GM12872 (cell line): ENCODE measurements around the gene PRDX5.

ENCODE experiments used
- TF ChIP-seq, protein P1 (sequence below): IDR thresholded peaks from 3 replicates; pipeline ENCODE4 v1.5.1; 2011; ENCODE audit warnings: low read depth, mild to moderate bottlenecking, low read length, moderate library complexity; ENCODE audit not compliant: insufficient read depth

PRDX5 gene

DNA sequence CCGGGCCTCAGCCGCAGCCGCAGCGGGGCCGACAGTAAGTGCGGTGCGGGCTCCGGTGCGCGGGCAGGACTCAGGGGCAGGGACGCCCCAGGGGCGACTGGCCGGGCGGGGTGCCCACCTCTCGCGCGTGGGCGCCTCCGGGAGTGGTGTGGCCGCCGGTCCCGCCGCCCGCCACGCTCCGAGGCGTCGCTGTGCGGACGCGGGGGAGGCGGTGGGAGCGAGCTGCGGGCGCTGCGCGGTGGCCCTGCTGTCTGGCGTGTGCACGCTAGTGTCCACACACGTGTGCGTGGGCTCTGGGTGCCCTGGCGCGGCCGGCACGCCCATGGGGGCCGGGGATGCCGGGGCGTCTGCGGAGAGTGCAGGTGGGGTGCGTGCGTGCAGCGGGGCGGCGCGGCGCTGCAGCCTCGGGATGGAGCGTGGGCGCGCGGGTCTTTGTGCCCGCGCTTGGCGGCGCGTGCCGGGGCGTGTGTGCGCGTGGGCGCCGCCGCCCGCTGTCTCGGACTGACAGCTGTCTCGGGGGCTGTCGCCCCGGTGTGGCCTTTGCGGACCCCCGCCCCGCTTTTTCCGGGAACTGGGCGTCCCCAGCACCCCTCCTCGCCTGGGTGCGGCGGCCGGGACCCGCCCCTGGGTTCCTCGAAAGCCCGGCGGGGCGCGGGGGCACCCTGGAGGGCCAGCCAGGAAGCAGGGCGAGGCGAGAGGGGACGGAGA is 26.0 kb upstream of the PRDX5 start:
- TF ChIP-seq, protein P1, sequence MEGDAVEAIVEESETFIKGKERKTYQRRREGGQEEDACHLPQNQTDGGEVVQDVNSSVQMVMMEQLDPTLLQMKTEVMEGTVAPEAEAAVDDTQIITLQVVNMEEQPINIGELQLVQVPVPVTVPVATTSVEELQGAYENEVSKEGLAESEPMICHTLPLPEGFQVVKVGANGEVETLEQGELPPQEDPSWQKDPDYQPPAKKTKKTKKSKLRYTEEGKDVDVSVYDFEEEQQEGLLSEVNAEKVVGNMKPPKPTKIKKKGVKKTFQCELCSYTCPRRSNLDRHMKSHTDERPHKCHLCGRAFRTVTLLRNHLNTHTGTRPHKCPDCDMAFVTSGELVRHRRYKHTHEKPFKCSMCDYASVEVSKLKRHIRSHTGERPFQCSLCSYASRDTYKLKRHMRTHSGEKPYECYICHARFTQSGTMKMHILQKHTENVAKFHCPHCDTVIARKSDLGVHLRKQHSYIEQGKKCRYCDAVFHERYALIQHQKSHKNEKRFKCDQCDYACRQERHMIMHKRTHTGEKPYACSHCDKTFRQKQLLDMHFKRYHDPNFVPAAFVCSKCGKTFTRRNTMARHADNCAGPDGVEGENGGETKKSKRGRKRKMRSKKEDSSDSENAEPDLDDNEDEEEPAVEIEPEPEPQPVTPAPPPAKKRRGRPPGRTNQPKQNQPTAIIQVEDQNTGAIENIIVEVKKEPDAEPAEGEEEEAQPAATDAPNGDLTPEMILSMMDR, result no peak

DNA sequence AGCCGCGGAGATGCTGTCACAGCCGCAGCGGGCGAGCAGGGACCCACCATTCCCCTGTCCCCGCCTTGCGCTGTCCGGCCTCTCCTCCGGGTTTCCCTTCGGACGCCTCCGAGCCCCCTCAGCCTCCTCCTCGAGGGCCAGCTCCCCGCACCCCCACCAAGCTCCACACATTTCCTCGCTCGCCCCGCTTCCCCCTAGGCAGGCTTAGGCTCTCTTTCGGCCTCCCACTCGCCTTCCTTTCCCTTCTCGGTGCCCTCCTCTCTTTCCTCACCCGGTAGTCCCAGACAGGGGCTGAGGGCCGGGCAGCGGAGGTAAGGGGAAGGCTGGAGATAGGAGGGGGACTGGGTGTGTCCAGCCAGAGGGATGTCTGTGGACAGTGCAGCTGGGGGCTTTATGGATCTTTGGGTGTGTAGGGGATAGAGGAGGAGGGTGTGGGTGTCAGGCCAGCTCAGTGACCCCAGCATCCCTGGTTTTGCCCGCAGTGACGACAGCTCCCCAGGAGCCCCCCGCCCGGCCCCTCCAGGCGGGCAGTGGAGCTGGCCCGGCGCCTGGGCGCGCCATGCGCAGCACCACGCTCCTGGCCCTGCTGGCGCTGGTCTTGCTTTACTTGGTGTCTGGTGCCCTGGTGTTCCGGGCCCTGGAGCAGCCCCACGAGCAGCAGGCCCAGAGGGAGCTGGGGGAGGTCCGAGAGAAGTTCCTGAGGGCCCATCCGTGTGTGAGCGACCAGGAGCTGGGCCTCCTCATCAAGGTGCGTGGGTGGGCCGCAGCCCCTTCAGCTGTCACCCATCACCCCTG is 25.3 kb upstream of the PRDX5 start:
- TF ChIP-seq, protein P1, result no peak

DNA sequence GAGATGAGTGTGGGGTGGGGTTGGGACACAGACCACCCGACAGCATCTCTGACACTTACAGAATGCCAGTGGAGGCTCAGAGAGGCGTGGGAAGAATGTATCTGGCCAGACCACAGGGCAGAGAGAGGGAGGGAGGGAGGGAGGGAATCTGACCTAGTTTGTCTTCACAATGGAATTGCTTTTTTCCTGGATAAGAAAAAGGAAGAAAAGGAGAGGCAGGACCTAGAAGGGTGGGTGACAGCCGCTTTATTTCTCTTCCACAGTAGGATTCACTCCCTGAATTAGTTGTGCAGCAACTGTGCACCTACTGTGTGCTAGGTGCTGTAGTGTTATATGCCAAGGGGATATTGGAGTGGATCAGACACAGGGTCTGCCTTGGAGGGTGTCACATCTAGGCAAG is 23.1 kb upstream of the PRDX5 start:
- TF ChIP-seq, protein P1, result no peak

DNA sequence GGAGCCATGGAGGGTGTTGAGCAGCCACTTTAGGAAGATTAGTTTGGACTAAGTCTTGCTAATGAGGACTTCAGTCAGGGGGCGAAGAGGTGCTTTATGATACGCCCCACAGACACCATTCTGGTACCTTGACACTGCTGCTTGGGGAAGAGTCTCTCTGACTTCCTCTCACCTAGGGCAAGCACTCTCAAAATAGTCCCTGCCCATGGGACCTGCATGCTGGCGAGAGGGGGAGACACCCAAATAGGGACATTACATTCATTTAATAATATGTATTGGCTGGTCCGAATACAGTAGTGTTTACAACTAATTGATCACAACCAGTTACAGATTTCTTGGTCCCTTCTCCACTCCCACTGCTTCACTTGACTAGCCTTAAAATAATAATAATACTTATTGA is 22.2 kb upstream of the PRDX5 start:
- TF ChIP-seq, protein P1, result no peak

DNA sequence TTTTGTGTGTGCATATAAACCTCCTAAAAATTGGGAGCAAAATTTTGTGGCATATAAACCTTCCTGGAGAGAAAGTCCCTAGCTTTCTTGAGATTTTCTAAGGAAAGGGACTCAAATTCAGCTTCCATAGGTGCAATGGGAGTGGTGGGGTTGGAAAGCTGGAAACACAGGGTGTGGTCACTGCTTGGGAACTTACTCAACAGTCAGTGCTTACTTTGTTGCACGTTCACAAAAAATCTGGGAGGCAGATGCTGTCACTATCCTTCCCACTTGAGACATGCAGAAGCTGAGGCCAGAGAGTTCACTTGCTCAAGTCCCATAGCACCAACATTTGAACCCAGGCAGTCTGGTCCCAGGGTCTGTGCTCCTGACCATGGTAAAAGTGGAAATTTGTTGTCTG is 21.7 kb upstream of the PRDX5 start:
- TF ChIP-seq, protein P1, result no peak

DNA sequence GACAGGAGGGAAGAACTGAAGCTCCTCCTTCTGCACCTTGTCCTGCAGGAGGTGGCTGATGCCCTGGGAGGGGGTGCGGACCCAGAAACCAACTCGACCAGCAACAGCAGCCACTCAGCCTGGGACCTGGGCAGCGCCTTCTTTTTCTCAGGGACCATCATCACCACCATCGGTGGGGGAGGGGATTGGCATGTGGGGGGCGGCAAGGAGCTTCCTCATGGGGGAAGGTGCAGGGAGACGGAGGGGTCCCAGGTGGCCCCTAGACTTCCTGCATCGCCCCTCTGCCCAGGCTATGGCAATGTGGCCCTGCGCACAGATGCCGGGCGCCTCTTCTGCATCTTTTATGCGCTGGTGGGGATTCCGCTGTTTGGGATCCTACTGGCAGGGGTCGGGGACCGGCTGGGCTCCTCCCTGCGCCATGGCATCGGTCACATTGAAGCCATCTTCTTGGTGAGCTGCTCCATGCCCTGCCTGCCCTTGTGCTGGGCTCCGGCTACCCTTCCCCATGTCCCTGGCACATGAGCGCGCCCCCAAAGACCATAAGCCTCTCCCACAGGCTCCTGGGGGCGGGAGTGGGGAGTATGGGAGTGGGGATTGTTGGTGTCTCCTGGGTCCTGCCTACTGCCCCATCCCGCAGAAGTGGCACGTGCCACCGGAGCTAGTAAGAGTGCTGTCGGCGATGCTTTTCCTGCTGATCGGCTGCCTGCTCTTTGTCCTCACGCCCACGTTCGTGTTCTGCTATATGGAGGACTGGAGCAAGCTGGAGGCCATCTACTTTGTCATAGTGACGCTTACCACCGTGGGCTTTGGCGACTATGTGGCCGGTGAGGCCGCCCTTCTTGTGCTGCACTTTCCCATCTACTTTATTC is 20.9 kb upstream of the PRDX5 start:
- TF ChIP-seq, protein P1, result no peak
